ENCODE measurements around the gene C1orf94. TPM values are rescaled to one million over a fixed set of nuclear protein-coding genes. Genes with fewer than 3 reads are reported as not detected.
A peak's percentile ranks its signal among the peaks of the same experiment; 100 is the strongest.

Gene C1orf94
- total RNA-seq, 1 experiment from 2014 or later = 6.0 TPM

DNA sequence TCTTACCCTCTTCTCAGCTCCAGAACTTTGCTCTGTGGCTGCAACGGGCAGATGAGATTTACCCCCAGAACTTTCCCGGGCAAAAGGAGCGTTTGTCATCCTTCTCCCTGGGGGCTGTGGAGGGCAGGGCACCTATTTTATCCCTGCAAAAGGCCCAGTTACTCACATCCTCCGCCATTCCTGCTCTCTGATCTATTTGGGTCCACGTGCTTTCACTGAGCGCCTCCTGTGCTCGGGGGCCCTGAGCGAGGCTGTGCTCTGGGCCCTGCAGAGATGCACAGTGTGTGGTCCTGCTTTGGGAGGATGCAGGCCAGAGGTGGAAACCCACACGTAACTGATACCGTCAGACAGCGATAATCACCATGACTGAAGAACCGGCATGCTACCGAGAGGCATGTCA lies 9.3 kb upstream of the C1orf94 start (continued):
- TF ChIP-seq, protein P1, sequence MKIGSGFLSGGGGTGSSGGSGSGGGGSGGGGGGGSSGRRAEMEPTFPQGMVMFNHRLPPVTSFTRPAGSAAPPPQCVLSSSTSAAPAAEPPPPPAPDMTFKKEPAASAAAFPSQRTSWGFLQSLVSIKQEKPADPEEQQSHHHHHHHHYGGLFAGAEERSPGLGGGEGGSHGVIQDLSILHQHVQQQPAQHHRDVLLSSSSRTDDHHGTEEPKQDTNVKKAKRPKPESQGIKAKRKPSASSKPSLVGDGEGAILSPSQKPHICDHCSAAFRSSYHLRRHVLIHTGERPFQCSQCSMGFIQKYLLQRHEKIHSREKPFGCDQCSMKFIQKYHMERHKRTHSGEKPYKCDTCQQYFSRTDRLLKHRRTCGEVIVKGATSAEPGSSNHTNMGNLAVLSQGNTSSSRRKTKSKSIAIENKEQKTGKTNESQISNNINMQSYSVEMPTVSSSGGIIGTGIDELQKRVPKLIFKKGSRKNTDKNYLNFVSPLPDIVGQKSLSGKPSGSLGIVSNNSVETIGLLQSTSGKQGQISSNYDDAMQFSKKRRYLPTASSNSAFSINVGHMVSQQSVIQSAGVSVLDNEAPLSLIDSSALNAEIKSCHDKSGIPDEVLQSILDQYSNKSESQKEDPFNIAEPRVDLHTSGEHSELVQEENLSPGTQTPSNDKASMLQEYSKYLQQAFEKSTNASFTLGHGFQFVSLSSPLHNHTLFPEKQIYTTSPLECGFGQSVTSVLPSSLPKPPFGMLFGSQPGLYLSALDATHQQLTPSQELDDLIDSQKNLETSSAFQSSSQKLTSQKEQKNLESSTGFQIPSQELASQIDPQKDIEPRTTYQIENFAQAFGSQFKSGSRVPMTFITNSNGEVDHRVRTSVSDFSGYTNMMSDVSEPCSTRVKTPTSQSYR (CRISPR knock-in tag; IDR thresholded peaks at IDR 0.05) = peak; percentile 43; the same call in 1 of the 2 replicates
- TF ChIP-seq PRRX2 (CRISPR knock-in tag; IDR thresholded peaks at IDR 0.05) = no peak
- no peak for TF ChIP-seq GABPB1 (CRISPR knock-in tag; IDR thresholded peaks at IDR 0.05)
- TF ChIP-seq, protein P2, sequence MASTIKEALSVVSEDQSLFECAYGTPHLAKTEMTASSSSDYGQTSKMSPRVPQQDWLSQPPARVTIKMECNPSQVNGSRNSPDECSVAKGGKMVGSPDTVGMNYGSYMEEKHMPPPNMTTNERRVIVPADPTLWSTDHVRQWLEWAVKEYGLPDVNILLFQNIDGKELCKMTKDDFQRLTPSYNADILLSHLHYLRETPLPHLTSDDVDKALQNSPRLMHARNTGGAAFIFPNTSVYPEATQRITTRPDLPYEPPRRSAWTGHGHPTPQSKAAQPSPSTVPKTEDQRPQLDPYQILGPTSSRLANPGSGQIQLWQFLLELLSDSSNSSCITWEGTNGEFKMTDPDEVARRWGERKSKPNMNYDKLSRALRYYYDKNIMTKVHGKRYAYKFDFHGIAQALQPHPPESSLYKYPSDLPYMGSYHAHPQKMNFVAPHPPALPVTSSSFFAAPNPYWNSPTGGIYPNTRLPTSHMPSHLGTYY (CRISPR knock-in tag; IDR thresholded peaks at IDR 0.05) = no peak
- TF ChIP-seq NFATC4 (CRISPR knock-in tag; IDR thresholded peaks at IDR 0.05) = no peak
- no peak for TF ChIP-seq HMGA2 (CRISPR knock-in tag; IDR thresholded peaks at IDR 0.05)
- TF ChIP-seq, protein P3, sequence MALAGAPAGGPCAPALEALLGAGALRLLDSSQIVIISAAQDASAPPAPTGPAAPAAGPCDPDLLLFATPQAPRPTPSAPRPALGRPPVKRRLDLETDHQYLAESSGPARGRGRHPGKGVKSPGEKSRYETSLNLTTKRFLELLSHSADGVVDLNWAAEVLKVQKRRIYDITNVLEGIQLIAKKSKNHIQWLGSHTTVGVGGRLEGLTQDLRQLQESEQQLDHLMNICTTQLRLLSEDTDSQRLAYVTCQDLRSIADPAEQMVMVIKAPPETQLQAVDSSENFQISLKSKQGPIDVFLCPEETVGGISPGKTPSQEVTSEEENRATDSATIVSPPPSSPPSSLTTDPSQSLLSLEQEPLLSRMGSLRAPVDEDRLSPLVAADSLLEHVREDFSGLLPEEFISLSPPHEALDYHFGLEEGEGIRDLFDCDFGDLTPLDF (CRISPR knock-in tag; IDR thresholded peaks at IDR 0.05) = no peak
- TF ChIP-seq, protein P4, sequence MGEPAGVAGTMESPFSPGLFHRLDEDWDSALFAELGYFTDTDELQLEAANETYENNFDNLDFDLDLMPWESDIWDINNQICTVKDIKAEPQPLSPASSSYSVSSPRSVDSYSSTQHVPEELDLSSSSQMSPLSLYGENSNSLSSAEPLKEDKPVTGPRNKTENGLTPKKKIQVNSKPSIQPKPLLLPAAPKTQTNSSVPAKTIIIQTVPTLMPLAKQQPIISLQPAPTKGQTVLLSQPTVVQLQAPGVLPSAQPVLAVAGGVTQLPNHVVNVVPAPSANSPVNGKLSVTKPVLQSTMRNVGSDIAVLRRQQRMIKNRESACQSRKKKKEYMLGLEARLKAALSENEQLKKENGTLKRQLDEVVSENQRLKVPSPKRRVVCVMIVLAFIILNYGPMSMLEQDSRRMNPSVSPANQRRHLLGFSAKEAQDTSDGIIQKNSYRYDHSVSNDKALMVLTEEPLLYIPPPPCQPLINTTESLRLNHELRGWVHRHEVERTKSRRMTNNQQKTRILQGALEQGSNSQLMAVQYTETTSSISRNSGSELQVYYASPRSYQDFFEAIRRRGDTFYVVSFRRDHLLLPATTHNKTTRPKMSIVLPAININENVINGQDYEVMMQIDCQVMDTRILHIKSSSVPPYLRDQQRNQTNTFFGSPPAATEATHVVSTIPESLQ (CRISPR knock-in tag; IDR thresholded peaks at IDR 0.05) = no peak
- TF ChIP-seq, protein P5, sequence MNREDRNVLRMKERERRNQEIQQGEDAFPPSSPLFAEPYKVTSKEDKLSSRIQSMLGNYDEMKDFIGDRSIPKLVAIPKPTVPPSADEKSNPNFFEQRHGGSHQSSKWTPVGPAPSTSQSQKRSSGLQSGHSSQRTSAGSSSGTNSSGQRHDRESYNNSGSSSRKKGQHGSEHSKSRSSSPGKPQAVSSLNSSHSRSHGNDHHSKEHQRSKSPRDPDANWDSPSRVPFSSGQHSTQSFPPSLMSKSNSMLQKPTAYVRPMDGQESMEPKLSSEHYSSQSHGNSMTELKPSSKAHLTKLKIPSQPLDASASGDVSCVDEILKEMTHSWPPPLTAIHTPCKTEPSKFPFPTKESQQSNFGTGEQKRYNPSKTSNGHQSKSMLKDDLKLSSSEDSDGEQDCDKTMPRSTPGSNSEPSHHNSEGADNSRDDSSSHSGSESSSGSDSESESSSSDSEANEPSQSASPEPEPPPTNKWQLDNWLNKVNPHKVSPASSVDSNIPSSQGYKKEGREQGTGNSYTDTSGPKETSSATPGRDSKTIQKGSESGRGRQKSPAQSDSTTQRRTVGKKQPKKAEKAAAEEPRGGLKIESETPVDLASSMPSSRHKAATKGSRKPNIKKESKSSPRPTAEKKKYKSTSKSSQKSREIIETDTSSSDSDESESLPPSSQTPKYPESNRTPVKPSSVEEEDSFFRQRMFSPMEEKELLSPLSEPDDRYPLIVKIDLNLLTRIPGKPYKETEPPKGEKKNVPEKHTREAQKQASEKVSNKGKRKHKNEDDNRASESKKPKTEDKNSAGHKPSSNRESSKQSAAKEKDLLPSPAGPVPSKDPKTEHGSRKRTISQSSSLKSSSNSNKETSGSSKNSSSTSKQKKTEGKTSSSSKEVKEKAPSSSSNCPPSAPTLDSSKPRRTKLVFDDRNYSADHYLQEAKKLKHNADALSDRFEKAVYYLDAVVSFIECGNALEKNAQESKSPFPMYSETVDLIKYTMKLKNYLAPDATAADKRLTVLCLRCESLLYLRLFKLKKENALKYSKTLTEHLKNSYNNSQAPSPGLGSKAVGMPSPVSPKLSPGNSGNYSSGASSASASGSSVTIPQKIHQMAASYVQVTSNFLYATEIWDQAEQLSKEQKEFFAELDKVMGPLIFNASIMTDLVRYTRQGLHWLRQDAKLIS (CRISPR knock-in tag; IDR thresholded peaks at IDR 0.05; ENCODE audit: borderline replicate concordance) = 0 out of 2 replicates have a peak, but pooled peaks have one; percentile 32
- no peak for TF ChIP-seq ZNF671 (CRISPR knock-in tag; IDR thresholded peaks at IDR 0.05)
- TF ChIP-seq IRF2 (CRISPR knock-in tag; IDR thresholded peaks at IDR 0.05; ENCODE audit: borderline replicate concordance, low read depth) = no peak
- TF ChIP-seq, protein P6, sequence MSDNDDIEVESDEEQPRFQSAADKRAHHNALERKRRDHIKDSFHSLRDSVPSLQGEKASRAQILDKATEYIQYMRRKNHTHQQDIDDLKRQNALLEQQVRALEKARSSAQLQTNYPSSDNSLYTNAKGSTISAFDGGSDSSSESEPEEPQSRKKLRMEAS (CRISPR knock-in tag; IDR thresholded peaks at IDR 0.05) = peak; percentile 56

DNA sequence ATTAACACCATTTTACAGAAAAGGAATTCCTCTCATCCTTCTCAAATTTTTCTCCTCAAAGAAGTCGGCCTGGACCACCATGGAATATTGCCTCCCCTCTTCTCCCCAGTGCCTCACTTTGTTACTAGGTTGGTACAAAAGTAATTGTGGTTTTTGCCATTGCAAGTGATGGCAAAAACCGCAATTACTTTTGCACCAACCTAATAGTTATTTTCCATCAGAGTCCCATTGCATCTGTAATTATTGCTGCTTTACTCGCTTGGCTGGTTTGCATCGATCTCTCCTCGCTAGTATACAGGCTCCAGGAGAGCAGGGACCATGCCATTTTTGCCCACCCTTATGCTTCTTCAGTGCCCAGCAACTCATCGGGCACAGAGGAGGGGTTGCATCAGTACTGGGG lies 963 bp upstream of the C1orf94 start:
- Mint-ChIP-seq H3K9me3 (no peaks in the 10 kb centered on the region), H3K4me3 (no peak overlapping the region), H3K36me3 (no peaks in the 10 kb centered on the region), H3K4me1 (peaks cover 55% of the 10 kb centered on the region), H3K27me3 (ENCODE audit: low read depth) (peaks cover 15% of the 10 kb centered on the region), H3K27ac (no peak overlapping the region)
- DNase-seq (ENCODE audit: low spot score) = no peak
- ChIA-PET CTCF (interaction anchor here (2.4 to 3.9 kb wide), 3 partner anchors 9 to 12 kb away, joined by 10 to 33 read pairs (median 28); partner anchors contain the start of gene CSMD2), POLR2A (interaction anchor here (0.7 to 4.1 kb wide), 3 partner anchors 11 to 18 kb away, joined by 3 to 29 read pairs (median 14); partner anchors contain the start of gene CSMD2)
- ATAC-seq = no peak
- TF ChIP-seq GTF2I (CRISPR knock-in tag; conservative IDR thresholded peaks at IDR 0.05) (no peak), SMAD4 (CRISPR knock-in tag; IDR thresholded peaks at IDR 0.05) (no peak), SOX15 (CRISPR knock-in tag; IDR thresholded peaks at IDR 0.05) (no peak), NFATC4 (CRISPR knock-in tag; IDR thresholded peaks at IDR 0.05) (no peak)
- TF ChIP-seq, protein P7, sequence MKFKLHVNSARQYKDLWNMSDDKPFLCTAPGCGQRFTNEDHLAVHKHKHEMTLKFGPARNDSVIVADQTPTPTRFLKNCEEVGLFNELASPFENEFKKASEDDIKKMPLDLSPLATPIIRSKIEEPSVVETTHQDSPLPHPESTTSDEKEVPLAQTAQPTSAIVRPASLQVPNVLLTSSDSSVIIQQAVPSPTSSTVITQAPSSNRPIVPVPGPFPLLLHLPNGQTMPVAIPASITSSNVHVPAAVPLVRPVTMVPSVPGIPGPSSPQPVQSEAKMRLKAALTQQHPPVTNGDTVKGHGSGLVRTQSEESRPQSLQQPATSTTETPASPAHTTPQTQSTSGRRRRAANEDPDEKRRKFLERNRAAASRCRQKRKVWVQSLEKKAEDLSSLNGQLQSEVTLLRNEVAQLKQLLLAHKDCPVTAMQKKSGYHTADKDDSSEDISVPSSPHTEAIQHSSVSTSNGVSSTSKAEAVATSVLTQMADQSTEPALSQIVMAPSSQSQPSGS (CRISPR knock-in tag; IDR thresholded peaks at IDR 0.05; ENCODE audit: borderline replicate concordance, low read depth) = no peak
- TF ChIP-seq, protein P8, sequence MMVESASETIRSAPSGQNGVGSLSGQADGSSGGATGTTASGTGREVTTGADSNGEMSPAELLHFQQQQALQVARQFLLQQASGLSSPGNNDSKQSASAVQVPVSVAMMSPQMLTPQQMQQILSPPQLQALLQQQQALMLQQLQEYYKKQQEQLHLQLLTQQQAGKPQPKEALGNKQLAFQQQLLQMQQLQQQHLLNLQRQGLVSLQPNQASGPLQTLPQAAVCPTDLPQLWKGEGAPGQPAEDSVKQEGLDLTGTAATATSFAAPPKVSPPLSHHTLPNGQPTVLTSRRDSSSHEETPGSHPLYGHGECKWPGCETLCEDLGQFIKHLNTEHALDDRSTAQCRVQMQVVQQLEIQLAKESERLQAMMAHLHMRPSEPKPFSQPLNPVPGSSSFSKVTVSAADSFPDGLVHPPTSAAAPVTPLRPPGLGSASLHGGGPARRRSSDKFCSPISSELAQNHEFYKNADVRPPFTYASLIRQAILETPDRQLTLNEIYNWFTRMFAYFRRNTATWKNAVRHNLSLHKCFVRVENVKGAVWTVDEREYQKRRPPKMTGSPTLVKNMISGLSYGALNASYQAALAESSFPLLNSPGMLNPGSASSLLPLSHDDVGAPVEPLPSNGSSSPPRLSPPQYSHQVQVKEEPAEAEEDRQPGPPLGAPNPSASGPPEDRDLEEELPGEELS (CRISPR knock-in tag; IDR thresholded peaks at IDR 0.05) = no peak
- TF ChIP-seq, protein P9, sequence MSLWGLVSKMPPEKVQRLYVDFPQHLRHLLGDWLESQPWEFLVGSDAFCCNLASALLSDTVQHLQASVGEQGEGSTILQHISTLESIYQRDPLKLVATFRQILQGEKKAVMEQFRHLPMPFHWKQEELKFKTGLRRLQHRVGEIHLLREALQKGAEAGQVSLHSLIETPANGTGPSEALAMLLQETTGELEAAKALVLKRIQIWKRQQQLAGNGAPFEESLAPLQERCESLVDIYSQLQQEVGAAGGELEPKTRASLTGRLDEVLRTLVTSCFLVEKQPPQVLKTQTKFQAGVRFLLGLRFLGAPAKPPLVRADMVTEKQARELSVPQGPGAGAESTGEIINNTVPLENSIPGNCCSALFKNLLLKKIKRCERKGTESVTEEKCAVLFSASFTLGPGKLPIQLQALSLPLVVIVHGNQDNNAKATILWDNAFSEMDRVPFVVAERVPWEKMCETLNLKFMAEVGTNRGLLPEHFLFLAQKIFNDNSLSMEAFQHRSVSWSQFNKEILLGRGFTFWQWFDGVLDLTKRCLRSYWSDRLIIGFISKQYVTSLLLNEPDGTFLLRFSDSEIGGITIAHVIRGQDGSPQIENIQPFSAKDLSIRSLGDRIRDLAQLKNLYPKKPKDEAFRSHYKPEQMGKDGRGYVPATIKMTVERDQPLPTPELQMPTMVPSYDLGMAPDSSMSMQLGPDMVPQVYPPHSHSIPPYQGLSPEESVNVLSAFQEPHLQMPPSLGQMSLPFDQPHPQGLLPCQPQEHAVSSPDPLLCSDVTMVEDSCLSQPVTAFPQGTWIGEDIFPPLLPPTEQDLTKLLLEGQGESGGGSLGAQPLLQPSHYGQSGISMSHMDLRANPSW (CRISPR knock-in tag; conservative IDR thresholded peaks at IDR 0.05; ENCODE audit: low read depth) = no peak

Measured in WTC11 (cell line).